Liver (tissue), 9 donors: ENCODE results near the gene PTCD2. TPM values are rescaled to one million over a fixed set of nuclear protein-coding genes. Genes with fewer than 3 reads are reported as not detected.

Experiments
- DNase-seq: peaks from one replicate; pipeline ENCODE4 v3.0.0-alpha.2; 2017; ENCODE audit warnings: low spot score
- H3K27ac ChIP-seq, 2 donors: one replicate each; pipeline ENCODE4 v1.7.0; 2013; ENCODE audit warnings: inconsistent platforms in 2 of 2, low read length in 2 of 2, control low read depth in 1 of 2, low read depth in 1 of 2, mild to moderate bottlenecking in 1 of 2
- H3K27me3 ChIP-seq, 4 donors: one replicate each; pipeline versions ENCODE4 v1.6.1 to v1.7.0; 2013; ENCODE audit warnings: low read length in 3 of 4, inconsistent platforms in 1 of 4, mild to moderate bottlenecking in 1 of 4, moderate library complexity in 1 of 4; ENCODE audit not compliant: control insufficient read depth in 4 of 4, insufficient read depth in 4 of 4
- H3K36me3 ChIP-seq, 4 donors: one replicate each; pipeline versions ENCODE4 v1.6.1 to v1.7.0; 2013; ENCODE audit warnings: low read length in 3 of 4, mild to moderate bottlenecking in 3 of 4, low read depth in 1 of 4, moderate library complexity in 1 of 4; ENCODE audit not compliant: control insufficient read depth in 4 of 4, insufficient read depth in 3 of 4
- H3K4me1 ChIP-seq, 4 donors: one replicate each; pipeline versions ENCODE4 v1.6.1 to v1.7.0; 2013; ENCODE audit warnings: low read length in 3 of 4, mild to moderate bottlenecking in 3 of 4, moderate library complexity in 1 of 4; ENCODE audit not compliant: control insufficient read depth in 4 of 4, insufficient read depth in 4 of 4
- H3K4me3 ChIP-seq, 3 donors: one replicate each; pipeline versions ENCODE4 v1.6.1 to v1.7.0; 2013; ENCODE audit warnings: low read length in 3 of 3, control low read depth in 1 of 3, low read depth in 1 of 3, mild to moderate bottlenecking in 1 of 3
- H3K9ac ChIP-seq, 2 donors: one replicate each; pipeline ENCODE4 v1.7.0; 2013; ENCODE audit warnings: low read length in 2 of 2, mild to moderate bottlenecking in 2 of 2, moderate library complexity in 2 of 2, control low read depth in 1 of 2, low read depth in 1 of 2
- H3K9me3 ChIP-seq, 4 donors: one replicate each; pipeline versions ENCODE4 v1.6.1 to v1.7.0; 2013; ENCODE audit warnings: low read length in 3 of 4; ENCODE audit not compliant: control insufficient read depth in 4 of 4
- ATF3 ChIP-seq: IDR thresholded peaks from 2 replicates; pipeline ENCODE4 v1.6.1; 2016; ENCODE audit warnings: antibody characterized with exemption
- CTCF ChIP-seq: fragments of 150-350 bp; IDR thresholded peaks from 2 replicates; pipeline ENCODE4 v1.5.1; 2017; ENCODE audit warnings: improper control_type of control experiment, low read depth, low read length; ENCODE audit not compliant: missing input control
- EGR1 ChIP-seq, 2 donors: IDR thresholded peaks; 2 replicates each; pipeline ENCODE4 v1.6.1; 2016 to 2018; ENCODE audit warnings: antibody characterized with exemption in 2 of 2, low read depth in 2 of 2
- FOXA1 ChIP-seq: IDR thresholded peaks from 2 replicates; pipeline ENCODE4 v1.6.1; 2016; ENCODE audit warnings: antibody characterized with exemption
- GABPA ChIP-seq, 2 donors: IDR thresholded peaks in 1 of 2; conservative IDR thresholded peaks in 1 of 2; 2 replicates each; pipeline ENCODE4 v1.6.1; 2016; ENCODE audit warnings: antibody characterized with exemption in 2 of 2, mild to moderate bottlenecking in 1 of 2, moderate library complexity in 1 of 2
- HNF4A ChIP-seq, 2 donors: conservative IDR thresholded peaks; 2 replicates each; pipeline ENCODE4 v1.6.1; 2016; ENCODE audit warnings: antibody characterized with exemption in 2 of 2, mild to moderate bottlenecking in 2 of 2
- HNF4G ChIP-seq: IDR thresholded peaks from 2 replicates; pipeline ENCODE4 v1.6.1; 2016; ENCODE audit warnings: antibody characterized with exemption
- JUND ChIP-seq, 2 donors: IDR thresholded peaks; 2 replicates each; pipeline ENCODE4 v1.6.1; 2016; ENCODE audit warnings: antibody characterized with exemption in 2 of 2
- MAX ChIP-seq: IDR thresholded peaks from 2 replicates; pipeline ENCODE4 v1.6.1; 2016; ENCODE audit warnings: antibody characterized with exemption
- NR2F2 ChIP-seq: IDR thresholded peaks from 2 replicates; pipeline ENCODE4 v1.6.1; 2016; ENCODE audit warnings: antibody characterized with exemption
- RAD21 ChIP-seq, 2 donors: IDR thresholded peaks; 2 replicates each; pipeline ENCODE4 v1.6.1; 2016; ENCODE audit warnings: antibody characterized with exemption in 2 of 2, mild to moderate bottlenecking in 2 of 2
- REST ChIP-seq: IDR thresholded peaks from 2 replicates; pipeline ENCODE4 v1.6.1; 2016; ENCODE audit warnings: antibody characterized with exemption, mild to moderate bottlenecking
- RXRA ChIP-seq, 2 donors: IDR thresholded peaks; 2 replicates each; pipeline ENCODE4 v1.6.1; 2017 to 2018; ENCODE audit warnings: antibody characterized with exemption in 2 of 2, mild to moderate bottlenecking in 1 of 2
- SP1 ChIP-seq: IDR thresholded peaks from 2 replicates; pipeline ENCODE4 v1.6.1; 2018; ENCODE audit warnings: antibody characterized with exemption, mild to moderate bottlenecking
- TAF1 ChIP-seq: conservative IDR thresholded peaks from 2 replicates; pipeline ENCODE4 v1.6.1; 2016; ENCODE audit warnings: antibody characterized with exemption, mild to moderate bottlenecking
- YY1 ChIP-seq: IDR thresholded peaks from 2 replicates; pipeline ENCODE4 v1.6.1; 2016; ENCODE audit warnings: antibody characterized with exemption, mild to moderate bottlenecking
- WGBS: extraction: QIAGEN DNeasy Blood & Tissue Kit; methylation state at CpG from one replicate; pipeline ENCODE4 v1.1.7; 2013; 5-methylcytosine and 5-hydroxymethylcytosine counted together
- polyA plus RNA-seq, 2 donors: library from polyadenylated mRNA; stranded (reverse) in 1 of 2; unstranded in 1 of 2; fragments of 200-250 nt in 1 of 2; fragments of >200 nt in 1 of 2; fragmentation: Nextera tagmentation in 1 of 2; extraction: Ambion mirVana in 1 of 2; gene quantifications; one replicate each; pipeline versions ENCODE4 v1.2.1 to v1.2.3, GENCODE V29; 2013 to 2015
- total RNA-seq, 2 donors: library from RNA; depleted of rRNA; stranded (reverse); fragments of >200 nt; gene quantifications; one replicate each; pipeline ENCODE4 v1.2.3, GENCODE V29; 2014
- donor health status: healthy.
- donor health status: healthy.
- donor health status: healthy.
- donor health status: healthy.
- donor health status: healthy.

PTCD2 gene
- total and polyA plus RNA-seq, 4 donors, result 4.4 to 5.9 (median 5.2) TPM

- no peak overlapping the region for H3K27ac ChIP-seq
- no peaks in the 10 kb centered on the region for H3K27me3 ChIP-seq
- H3K9me3 ChIP-seq, result no peaks in the 10 kb centered on the region
- 91% methylated on average over 4 of the region's 4 CpGs for WGBS
- H3K36me3 ChIP-seq, result peaks cover 0 to 19% (median 3%) of the 10 kb centered on the region in 4 donors
- no peak for DNase-seq
- no peak overlapping the region for H3K9ac ChIP-seq
- TF ChIP-seq FOXA1 (no peak), GABPA (IDR thresholded peaks at IDR 0.05 in 1 of 2, conservative IDR thresholded peaks at IDR 0.05 in 1 of 2) (no peak), RXRA (IDR thresholded peaks at IDR 0.05) (no peak), REST (no peak), SP1 (no peak), ATF3 (no peak), HNF4A (conservative IDR thresholded peaks at IDR 0.05) (no peak), CTCF (no peak), JUND (IDR thresholded peaks at IDR 0.05) (no peak), MAX (no peak)
- H3K4me1 ChIP-seq, result peaks cover 0 to 1% (median 0%) of the 10 kb centered on the region in 4 donors
- H3K4me3 ChIP-seq, result no peak overlapping the region
These were observed 24.6 kb upstream of the PTCD2 start for GRCh38 chr5:72295539-72295938.

GRCh38 chr5:72296256-72296655 lies 23.9 kb upstream of the PTCD2 start:
- H3K27me3 ChIP-seq, result no peaks in the 10 kb centered on the region
- H3K4me1 ChIP-seq, result peaks cover 0 to 1% (median 0%) of the 10 kb centered on the region in 4 donors
- H3K9ac ChIP-seq, result no peak overlapping the region
- no peak overlapping the region for H3K27ac ChIP-seq
- 96% methylated on average over 2 of the region's 2 CpGs for WGBS
- no peak overlapping the region for H3K4me3 ChIP-seq
- no peaks in the 10 kb centered on the region for H3K9me3 ChIP-seq
- H3K36me3 ChIP-seq, result peaks cover 0 to 19% (median 3%) of the 10 kb centered on the region in 4 donors
- DNase-seq, result no peak
- TF ChIP-seq REST (no peak), NR2F2 (no peak), HNF4G (no peak), MAX (no peak), EGR1 (IDR thresholded peaks at IDR 0.05; ENCODE audit: low read depth in 2 of 2) (no peak), ATF3 (no peak), CTCF (no peak), SP1 (no peak), HNF4A (conservative IDR thresholded peaks at IDR 0.05) (no peak), JUND (IDR thresholded peaks at IDR 0.05) (no peak), GABPA (IDR thresholded peaks at IDR 0.05 in 1 of 2, conservative IDR thresholded peaks at IDR 0.05 in 1 of 2) (no peak), RAD21 (IDR thresholded peaks at IDR 0.05) (no peak), FOXA1 (no peak), YY1 (no peak), RXRA (IDR thresholded peaks at IDR 0.05) (no peak), TAF1 (no peak)
